Esophagus squamous epithelium (tissue), 4 donors: ENCODE data around the gene BRINP3.

Experiments used
- POLR2A ChIP-seq, 4 donors: fragments of 450-650 bp; IDR thresholded peaks; one replicate each; pipeline ENCODE4 v1.6.1; 2017; ENCODE audit warnings: antibody characterized with exemption in 4 of 4, mild to moderate bottlenecking in 4 of 4, moderate library complexity in 3 of 4
- TF ChIP-seq, protein P1 (sequence below), 6 experiments: fragments of 450-650 bp in 4 of 6; fragments of 200-600 bp in 2 of 6; sonication (generic) in 2 of 6; IDR thresholded peaks; one replicate each; pipeline ENCODE4 v1.5.1; 2016 to 2019; ENCODE audit warnings: antibody characterized with exemption in 6 of 6, mild to moderate bottlenecking in 4 of 6, moderate library complexity in 4 of 6

DNA sequence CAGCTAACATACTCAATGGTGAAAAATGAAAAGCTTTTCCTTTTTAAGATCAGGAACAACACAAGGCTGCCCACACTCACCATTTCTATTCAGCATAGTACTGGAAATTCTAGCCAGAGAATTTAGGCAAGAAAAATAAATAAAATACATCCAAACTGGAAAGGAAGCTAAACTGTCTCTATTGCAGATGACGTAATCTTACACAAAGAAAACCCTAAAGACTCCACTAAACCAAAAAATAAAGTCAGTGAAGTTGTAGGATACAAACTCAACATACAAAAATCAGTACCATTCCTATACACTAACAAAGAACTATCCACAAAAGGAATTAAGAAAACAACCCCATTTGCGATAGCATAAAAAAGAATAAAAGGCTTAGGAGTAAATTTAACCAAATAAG is 181.2 kb downstream of the BRINP3 start:
- no peak for TF ChIP-seq POLR2A (IDR thresholded peaks at IDR 0.05)
- TF ChIP-seq, protein P1, sequence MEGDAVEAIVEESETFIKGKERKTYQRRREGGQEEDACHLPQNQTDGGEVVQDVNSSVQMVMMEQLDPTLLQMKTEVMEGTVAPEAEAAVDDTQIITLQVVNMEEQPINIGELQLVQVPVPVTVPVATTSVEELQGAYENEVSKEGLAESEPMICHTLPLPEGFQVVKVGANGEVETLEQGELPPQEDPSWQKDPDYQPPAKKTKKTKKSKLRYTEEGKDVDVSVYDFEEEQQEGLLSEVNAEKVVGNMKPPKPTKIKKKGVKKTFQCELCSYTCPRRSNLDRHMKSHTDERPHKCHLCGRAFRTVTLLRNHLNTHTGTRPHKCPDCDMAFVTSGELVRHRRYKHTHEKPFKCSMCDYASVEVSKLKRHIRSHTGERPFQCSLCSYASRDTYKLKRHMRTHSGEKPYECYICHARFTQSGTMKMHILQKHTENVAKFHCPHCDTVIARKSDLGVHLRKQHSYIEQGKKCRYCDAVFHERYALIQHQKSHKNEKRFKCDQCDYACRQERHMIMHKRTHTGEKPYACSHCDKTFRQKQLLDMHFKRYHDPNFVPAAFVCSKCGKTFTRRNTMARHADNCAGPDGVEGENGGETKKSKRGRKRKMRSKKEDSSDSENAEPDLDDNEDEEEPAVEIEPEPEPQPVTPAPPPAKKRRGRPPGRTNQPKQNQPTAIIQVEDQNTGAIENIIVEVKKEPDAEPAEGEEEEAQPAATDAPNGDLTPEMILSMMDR (IDR thresholded peaks at IDR 0.05) = no peak
